DOHH2 (cell line): ENCODE measurements around the gene FBLN1.

ENCODE experiments used
- H3F3A ChIP-seq: fragments of 200-600 bp; sonication (generic), shearing (Covaris generic); 2 replicates; pipeline ENCODE4 v1.6.0; 2016; ENCODE audit warnings: antibody characterized with exemption, mild to moderate bottlenecking; ENCODE audit not compliant: control insufficient read depth, insufficient read depth
- H3K27ac ChIP-seq: fragments of 200-600 bp; sonication (generic); 2 replicates; pipeline ENCODE4 v1.5.1; 2014; ENCODE audit warnings: low read depth, mild to moderate bottlenecking, low read length, moderate library complexity
- H3K27me3 ChIP-seq: fragments of 200-600 bp; sonication (generic); 2 replicates; pipeline ENCODE4 v1.6.1; 2014; ENCODE audit warnings: mild to moderate bottlenecking, low read length, mixed read lengths; ENCODE audit not compliant: control insufficient read depth
- H3K36me3 ChIP-seq: fragments of 200-600 bp; sonication (generic); 2 replicates; pipeline ENCODE4 v1.6.1; 2014; ENCODE audit warnings: mild to moderate bottlenecking, low read length, moderate library complexity, mixed read lengths; ENCODE audit not compliant: control insufficient read depth
- H3K4me1 ChIP-seq: fragments of 200-600 bp; sonication (generic); 2 replicates; pipeline ENCODE4 v1.6.1; 2014; ENCODE audit warnings: mild to moderate bottlenecking, low read length, mixed read lengths; ENCODE audit not compliant: control insufficient read depth
- H3K4me2 ChIP-seq: fragments of 200-600 bp; sonication (generic); 2 replicates; pipeline ENCODE4 v1.6.0; 2014; ENCODE audit warnings: mild to moderate bottlenecking, low read length, moderate library complexity
- H3K4me3 ChIP-seq: fragments of 200-600 bp; sonication (generic); 2 replicates; pipeline ENCODE4 v1.5.1; 2014; ENCODE audit warnings: mild to moderate bottlenecking, low read length, mixed read lengths
- H3K79me2 ChIP-seq: fragments of 200-600 bp; sonication (generic); 2 replicates; pipeline ENCODE4 v1.6.1; 2014; ENCODE audit warnings: mild to moderate bottlenecking, low read length, mixed read lengths; ENCODE audit not compliant: control insufficient read depth
- H3K9me2 ChIP-seq: fragments of 200-600 bp; sonication (generic); replicated peaks from 2 replicates; pipeline ENCODE4 v1.6.1; 2014; ENCODE audit warnings: mild to moderate bottlenecking, low read length, mixed read lengths; ENCODE audit not compliant: control insufficient read depth
- H3K9me3 ChIP-seq: fragments of 200-600 bp; sonication (generic); 2 replicates; pipeline ENCODE4 v1.6.1; 2014; ENCODE audit warnings: antibody characterized with exemption, low read length, mixed read lengths; ENCODE audit not compliant: control insufficient read depth, insufficient read depth
- H4K20me1 ChIP-seq: fragments of 200-600 bp; sonication (generic); 2 replicates; pipeline ENCODE4 v1.6.0; 2014; ENCODE audit warnings: low read depth, mild to moderate bottlenecking, antibody characterized with exemption, low read length, moderate library complexity; ENCODE audit not compliant: control insufficient read depth, insufficient read depth
- CTCF ChIP-seq: fragments of 200-600 bp; sonication (generic); IDR thresholded peaks from one replicate; pipeline ENCODE4 v1.5.1; 2014; ENCODE audit warnings: antibody characterized with exemption, mild to moderate bottlenecking, low read depth, low read length; ENCODE audit not compliant: poor library complexity, severe bottlenecking
- EZH2phosphoT487 ChIP-seq: fragments of 200-600 bp; sonication (generic); IDR thresholded peaks from 2 replicates; pipeline ENCODE4 v1.6.1; 2017; ENCODE audit warnings: borderline replicate concordance, mild to moderate bottlenecking, antibody characterized with exemption, low read length, moderate library complexity, mixed read lengths

Gene FBLN1

GRCh38 chr22:45615364-45615763 is 112.7 kb downstream of the FBLN1 start:
- Histone ChIP-seq H3K36me3 (no peaks in the 10 kb centered on the region), H3K9me3 (no peaks in the 10 kb centered on the region), H3K4me3 (no peak overlapping the region), H3F3A (no peaks in the 10 kb centered on the region), H3K27ac (no peak overlapping the region), H3K9me2 (no peaks in the 10 kb centered on the region), H3K4me2 (no peak overlapping the region), H3K4me1 (no peaks in the 10 kb centered on the region), H4K20me1 (no peaks in the 10 kb centered on the region), H3K27me3 (no peaks in the 10 kb centered on the region), H3K79me2 (no peaks in the 10 kb centered on the region)
- TF ChIP-seq EZH2phosphoT487 (no peak), CTCF (no peak)

- Histone ChIP-seq H3K9me3 (no peaks in the 10 kb centered on the region), H3K79me2 (no peaks in the 10 kb centered on the region), H3F3A (no peaks in the 10 kb centered on the region), H3K4me2 (no peak overlapping the region), H3K27me3 (no peaks in the 10 kb centered on the region), H3K4me1 (no peaks in the 10 kb centered on the region), H3K4me3 (no peak overlapping the region), H3K36me3 (no peaks in the 10 kb centered on the region), H3K9me2 (no peaks in the 10 kb centered on the region), H3K27ac (no peak overlapping the region), H4K20me1 (no peaks in the 10 kb centered on the region)
- TF ChIP-seq EZH2phosphoT487: no peak
- TF ChIP-seq CTCF: no peak
These were observed 113.7 kb downstream of the FBLN1 start for GRCh38 chr22:45616432-45616831.

GRCh38 chr22:45617948-45618347 is 115.3 kb downstream of the FBLN1 start:
- Histone ChIP-seq H3K27me3 (no peaks in the 10 kb centered on the region), H4K20me1 (no peaks in the 10 kb centered on the region), H3K9me3 (no peaks in the 10 kb centered on the region), H3K4me2 (no peak overlapping the region), H3F3A (no peaks in the 10 kb centered on the region), H3K36me3 (no peaks in the 10 kb centered on the region), H3K4me3 (no peak overlapping the region), H3K4me1 (no peaks in the 10 kb centered on the region), H3K79me2 (no peaks in the 10 kb centered on the region), H3K9me2 (no peaks in the 10 kb centered on the region), H3K27ac (no peak overlapping the region)
- TF ChIP-seq EZH2phosphoT487 (no peak), CTCF (no peak)

GRCh38 chr22:45620706-45621105 is 118.0 kb downstream of the FBLN1 start:
- TF ChIP-seq CTCF (no peak), EZH2phosphoT487 (no peak)
- no peaks in the 10 kb centered on the region; the same call in 1 of the 2 replicates for H3K27me3 ChIP-seq
- H3K36me3 ChIP-seq: no peaks in the 10 kb centered on the region
- H3K9me2 ChIP-seq: no peaks in the 10 kb centered on the region
- no peaks in the 10 kb centered on the region for H3K4me1 ChIP-seq
- no peak overlapping the region for H3K4me2 ChIP-seq
- H3K4me3 ChIP-seq: no peak overlapping the region
- H3K9me3 ChIP-seq: no peaks in the 10 kb centered on the region
- no peaks in the 10 kb centered on the region for H3K79me2 ChIP-seq
- H3K27ac ChIP-seq: no peak overlapping the region
- H3F3A ChIP-seq: no peaks in the 10 kb centered on the region
- no peaks in the 10 kb centered on the region for H4K20me1 ChIP-seq
